Mammary epithelial cell (primary cell): ENCODE measurements around the gene TMEM45B.

Experiments
- CTCF ChIP-seq, 2 donors: IDR thresholded peaks in 1 of 2; conservative IDR thresholded peaks in 1 of 2; 2 replicates each; pipeline ENCODE4 v1.5.1; 2011 to 2012; ENCODE audit warnings: inconsistent platforms in 2 of 2, low read length in 2 of 2, mild to moderate bottlenecking in 2 of 2, control low read depth in 1 of 2, low read depth in 1 of 2; ENCODE audit not compliant: insufficient read depth in 1 of 2; ENCODE audit errors: extremely low read depth in 1 of 2
- EZH2 ChIP-seq: IDR thresholded peaks from 2 replicates; pipeline ENCODE4 v1.6.1; 2012; ENCODE audit warnings: low read length, inconsistent platforms, borderline replicate concordance

DNA sequence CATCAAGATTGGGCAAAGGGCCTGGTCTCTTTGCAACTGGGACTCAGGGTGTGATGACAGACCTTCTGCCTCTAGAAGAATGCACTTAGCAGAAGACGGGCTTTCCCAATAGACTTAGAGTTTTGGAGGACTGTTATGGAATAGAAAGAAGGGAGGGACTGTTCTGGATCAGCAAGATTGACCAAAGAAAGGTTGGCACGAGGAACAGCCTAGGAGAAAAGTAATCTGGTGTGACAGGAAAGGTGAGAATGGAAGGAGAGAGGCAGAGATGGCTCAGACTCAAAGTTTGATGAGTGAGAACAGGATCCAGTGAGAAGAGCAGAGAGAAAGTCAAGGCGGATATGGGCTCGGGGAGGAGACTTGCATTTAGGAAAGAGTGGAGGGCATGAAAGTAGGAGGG lies 23.0 kb upstream of the TMEM45B start:
- TF ChIP-seq EZH2, result no peak
- no peak for TF ChIP-seq CTCF (conservative IDR thresholded peaks at IDR 0.05 in 1 of 2, IDR thresholded peaks at IDR 0.05 in 1 of 2; ENCODE audit: extremely low read depth in 1 of 2, insufficient read depth in 1 of 2, low read depth in 1 of 2, low read length in 2 of 2)
